SJCRH30 (cell line): ENCODE measurements around the gene SPARC. TPM values are rescaled to one million over a fixed set of nuclear protein-coding genes. Genes with fewer than 3 reads are reported as not detected.

Experiments used
- DNase-seq, 2 experiments: peaks; one replicate each; pipeline ENCODE4 v3.0.0-alpha.2; 2015 to 2020
- H3K27ac ChIP-seq: fragments of 250-450 bp; sonication (Bioruptor Pico); 2 replicates; pipeline ENCODE4 v1.5.1; 2020; ENCODE audit warnings: mild to moderate bottlenecking, moderate library complexity
- H3K27me3 ChIP-seq: fragments of 250-450 bp; sonication (Bioruptor Pico); 2 replicates; pipeline ENCODE4 v1.5.1; 2020; ENCODE audit warnings: mild to moderate bottlenecking, moderate library complexity
- H3K36me3 ChIP-seq: fragments of 250-450 bp; sonication (Bioruptor Pico); 2 replicates; pipeline ENCODE4 v1.5.1; 2020; ENCODE audit warnings: mild to moderate bottlenecking, moderate library complexity
- H3K4me1 ChIP-seq: fragments of 250-450 bp; sonication (Bioruptor Pico); 2 replicates; pipeline ENCODE4 v1.5.1; 2020; ENCODE audit warnings: mild to moderate bottlenecking, moderate library complexity
- H3K4me3 ChIP-seq: fragments of 250-450 bp; sonication (Bioruptor Pico); 2 replicates; pipeline ENCODE4 v1.5.1; 2020; ENCODE audit warnings: mild to moderate bottlenecking, moderate library complexity
- H3K9me3 ChIP-seq: fragments of 250-450 bp; sonication (Bioruptor Pico); replicated peaks from 2 replicates; pipeline ENCODE4 v1.5.1; 2020; ENCODE audit warnings: mild to moderate bottlenecking, moderate library complexity
- total RNA-seq: library from RNA; depleted of rRNA; stranded (reverse); fragments of >200 nt; shearing (Covaris generic); gene quantifications from 2 replicates; pipeline ENCODE4 v1.2.3, GENCODE V29; 2014

Gene SPARC
- total RNA-seq, 1 experiment from 2014 or later, result 1,265 TPM

DNA sequence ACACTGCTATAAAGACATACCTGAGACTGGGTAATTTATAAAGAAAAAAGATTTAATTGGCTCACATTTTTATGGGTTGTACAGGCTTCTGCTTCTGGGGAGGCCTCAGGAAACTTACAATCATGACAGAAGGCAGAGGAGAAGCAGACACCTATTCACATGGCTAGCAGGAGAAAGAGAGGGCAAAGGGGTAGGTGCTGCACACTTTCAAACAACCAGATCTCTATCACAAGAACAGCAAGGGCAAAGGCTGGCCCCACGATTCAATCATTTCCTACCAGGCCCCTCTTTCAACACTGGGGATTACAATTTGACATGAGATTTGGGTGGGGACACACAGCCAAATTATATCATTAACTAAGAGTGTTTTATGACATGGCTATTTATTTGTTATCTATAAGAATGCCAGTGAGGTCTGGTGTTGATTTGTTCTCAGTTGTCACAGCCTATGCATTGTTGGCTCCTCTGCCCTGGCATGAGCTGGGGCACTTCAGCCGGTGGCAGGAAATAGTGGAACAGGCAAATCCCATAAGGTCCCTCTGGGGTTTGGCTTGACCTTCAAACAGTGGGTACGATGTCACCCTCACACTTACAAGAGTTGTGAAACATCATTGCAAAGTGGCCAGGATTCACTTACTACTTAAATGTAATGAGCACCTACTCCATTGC lies 44.1 kb downstream of the SPARC start:
- H3K27ac ChIP-seq, result no peak overlapping the region
- 0 out of 2 replicates have a peak, but pooled peaks cover 3% of the 10 kb centered on the region for H3K27me3 ChIP-seq
- no peaks in the 10 kb centered on the region for H3K9me3 ChIP-seq
- H3K36me3 ChIP-seq, result no peaks in the 10 kb centered on the region
- no peak for DNase-seq
- no peak overlapping the region for H3K4me3 ChIP-seq
- H3K4me1 ChIP-seq, result no peaks in the 10 kb centered on the region

DNA sequence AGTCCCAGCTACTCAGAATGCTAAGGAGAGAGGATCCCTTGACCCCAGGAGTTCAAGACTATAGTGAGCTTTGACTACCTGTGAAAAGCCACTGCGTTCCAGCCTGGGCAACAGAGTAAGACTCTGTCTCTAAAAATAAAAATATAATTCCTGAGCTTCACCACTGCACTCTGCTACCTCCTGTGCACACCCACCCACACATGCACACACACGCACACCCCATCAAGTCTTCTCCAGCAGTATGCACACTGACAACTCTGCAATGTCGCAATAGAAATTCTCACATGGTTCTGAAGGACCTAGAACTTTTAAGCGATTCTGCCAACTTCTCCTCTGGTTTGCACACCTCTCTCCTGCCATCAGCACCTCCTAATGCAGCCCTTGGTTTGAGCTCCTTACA lies 48.1 kb downstream of the SPARC start:
- H3K27me3 ChIP-seq, result 0 out of 2 replicates have a peak, but pooled peaks cover 3% of the 10 kb centered on the region
- no peak overlapping the region for H3K27ac ChIP-seq
- H3K4me3 ChIP-seq, result no peak overlapping the region
- no peaks in the 10 kb centered on the region for H3K9me3 ChIP-seq
- no peak for DNase-seq
- no peaks in the 10 kb centered on the region for H3K36me3 ChIP-seq
- H3K4me1 ChIP-seq, result no peaks in the 10 kb centered on the region

DNA sequence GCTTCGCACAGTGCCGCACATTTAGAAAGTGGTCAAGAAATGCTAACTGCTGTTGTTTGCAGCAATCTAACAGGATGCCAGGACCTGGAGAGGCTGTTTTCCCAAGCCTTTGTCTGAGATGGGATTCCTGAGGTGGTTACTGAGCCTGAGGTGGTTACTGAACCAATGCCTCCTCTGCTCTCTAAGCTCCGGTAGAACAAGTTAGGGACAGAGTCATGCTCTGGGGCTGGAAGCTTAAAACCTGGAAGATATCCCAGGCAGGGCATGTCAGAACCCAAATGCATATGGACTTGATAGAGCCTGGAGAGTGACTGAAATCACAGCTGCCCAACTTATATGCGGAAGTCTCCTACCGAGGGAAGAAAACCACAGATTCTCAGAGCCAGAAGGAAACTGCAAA lies 49.0 kb downstream of the SPARC start:
- no peak for DNase-seq
- Histone ChIP-seq H3K9me3 (no peaks in the 10 kb centered on the region), H3K4me3 (no peak overlapping the region), H3K4me1 (no peaks in the 10 kb centered on the region), H3K27me3 (peaks cover 8% of the 10 kb centered on the region; the same call in 1 of the 2 replicates), H3K27ac (no peak overlapping the region), H3K36me3 (no peaks in the 10 kb centered on the region)

DNA sequence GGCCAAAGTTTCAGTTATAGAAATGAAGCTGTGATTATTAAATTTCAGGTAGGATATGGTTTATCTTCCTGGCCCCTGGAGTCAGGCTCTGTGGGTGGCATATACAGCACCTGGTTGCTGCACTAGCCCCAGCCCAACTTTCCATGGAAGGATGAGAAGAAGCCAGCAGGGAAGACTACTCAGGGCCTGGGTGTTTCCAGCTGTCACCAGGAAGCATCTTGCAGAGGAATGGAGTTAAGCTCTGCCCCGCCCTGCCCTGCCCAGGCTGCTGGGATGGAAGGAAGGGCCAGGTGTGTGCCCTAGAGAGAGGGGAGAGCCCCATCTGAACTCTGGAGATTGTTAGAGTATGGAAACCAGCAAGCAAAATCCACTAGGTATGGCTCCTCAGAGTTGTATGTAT lies 52.8 kb downstream of the SPARC start:
- H3K4me3 ChIP-seq, result no peak overlapping the region
- H3K9me3 ChIP-seq, result no peaks in the 10 kb centered on the region
- H3K36me3 ChIP-seq, result no peaks in the 10 kb centered on the region
- peaks cover 15% of the 10 kb centered on the region; the same call in 1 of the 2 replicates for H3K27me3 ChIP-seq
- no peak for DNase-seq
- no peaks in the 10 kb centered on the region for H3K4me1 ChIP-seq
- H3K27ac ChIP-seq, result no peak overlapping the region

DNA sequence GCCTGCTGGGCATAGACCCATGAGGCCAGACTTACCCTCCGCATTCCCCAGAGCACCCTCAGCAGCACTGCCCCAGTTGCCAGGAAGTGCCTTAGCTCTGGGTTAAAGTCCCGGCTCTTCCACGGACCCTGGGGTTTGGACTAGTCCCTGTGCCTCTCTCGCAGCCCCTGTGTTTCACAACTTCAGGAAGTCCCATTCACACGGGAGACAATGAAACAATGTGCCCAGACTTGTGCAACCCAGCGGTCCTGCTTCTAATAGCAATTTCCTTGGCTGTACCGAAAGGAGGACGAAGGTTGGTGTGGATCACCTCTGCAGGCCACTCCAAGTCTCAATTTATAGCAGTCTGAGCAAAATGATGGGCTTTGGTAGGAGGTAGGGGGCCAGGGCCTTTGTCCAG lies 53.8 kb downstream of the SPARC start:
- no peak overlapping the region for H3K27ac ChIP-seq
- no peaks in the 10 kb centered on the region for H3K4me1 ChIP-seq
- H3K36me3 ChIP-seq, result no peaks in the 10 kb centered on the region
- peaks cover 15% of the 10 kb centered on the region; the same call in 1 of the 2 replicates for H3K27me3 ChIP-seq
- no peaks in the 10 kb centered on the region for H3K9me3 ChIP-seq
- no peak for DNase-seq
- no peak overlapping the region for H3K4me3 ChIP-seq

DNA sequence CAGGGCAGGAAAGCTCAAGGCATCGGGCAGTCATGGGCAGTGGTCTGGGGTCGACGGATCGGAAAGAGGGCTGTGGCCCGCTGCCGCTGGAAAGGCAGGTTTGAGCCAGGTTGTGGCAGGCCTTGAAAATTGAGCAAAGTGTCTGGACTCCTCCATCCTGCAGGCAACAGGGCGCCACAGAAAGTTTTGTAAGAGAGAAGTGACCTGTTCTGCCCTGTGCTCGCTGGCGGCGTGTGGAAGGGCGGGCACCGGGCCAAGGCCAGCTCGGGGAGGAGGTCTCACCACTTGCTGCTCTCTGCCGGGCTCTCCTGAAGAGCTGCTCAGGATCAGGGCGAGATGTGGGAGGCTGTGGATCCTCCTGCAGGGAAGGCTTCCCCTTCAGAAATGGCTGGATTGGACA lies 54.2 kb downstream of the SPARC start:
- peaks cover 15% of the 10 kb centered on the region; the same call in 1 of the 2 replicates for H3K27me3 ChIP-seq
- no peaks in the 10 kb centered on the region for H3K36me3 ChIP-seq
- H3K9me3 ChIP-seq, result no peaks in the 10 kb centered on the region
- DNase-seq, result peak in 1 of 2 experiments; percentile 19
- no peak overlapping the region for H3K4me3 ChIP-seq
- no peak overlapping the region for H3K27ac ChIP-seq
- H3K4me1 ChIP-seq, result no peaks in the 10 kb centered on the region

DNA sequence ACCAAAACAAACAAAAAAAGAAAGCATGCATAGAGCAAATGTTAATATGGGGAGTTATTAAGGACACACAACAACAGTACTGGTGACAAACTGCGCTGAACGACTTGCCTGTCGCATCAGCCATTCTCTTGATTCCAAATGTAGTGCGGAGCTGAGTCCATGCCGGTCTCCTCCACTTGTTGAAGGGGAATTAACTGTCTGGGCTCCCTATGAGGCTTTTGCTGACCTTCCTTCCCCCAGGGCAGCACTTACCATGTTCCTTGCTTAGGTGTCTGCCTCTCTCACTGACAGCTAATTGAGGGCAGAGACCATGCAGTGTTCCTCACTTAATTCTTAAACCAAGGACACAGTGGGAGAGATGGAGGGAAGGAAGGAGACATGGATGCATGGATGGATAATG lies 54.8 kb downstream of the SPARC start:
- no peaks in the 10 kb centered on the region for H3K36me3 ChIP-seq

DNA sequence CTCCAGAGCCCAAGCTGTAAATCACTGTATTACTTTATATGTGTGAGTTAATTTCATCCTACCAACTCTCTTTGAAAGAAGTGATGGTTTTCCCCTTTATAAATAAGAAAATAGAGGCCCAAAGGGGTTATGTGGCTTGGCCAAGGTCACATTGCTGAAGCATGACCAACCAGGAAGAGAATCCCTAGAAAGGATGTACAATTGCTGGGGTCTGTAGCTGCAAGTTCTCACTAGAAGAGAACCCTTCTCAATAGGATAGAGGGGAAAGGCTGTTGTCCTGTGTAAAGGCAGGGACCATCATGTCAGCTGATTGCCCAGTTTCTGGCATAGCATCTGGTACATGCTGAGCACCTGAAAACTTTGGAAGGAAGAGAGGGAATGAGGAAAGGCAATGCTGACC lies 56.6 kb downstream of the SPARC start:
- DNase-seq, result no peak
- no peak overlapping the region for H3K4me3 ChIP-seq
- no peak overlapping the region for H3K27ac ChIP-seq
- H3K4me1 ChIP-seq, result no peaks in the 10 kb centered on the region
- H3K36me3 ChIP-seq, result no peaks in the 10 kb centered on the region
- peaks cover 15% of the 10 kb centered on the region; the same call in 1 of the 2 replicates for H3K27me3 ChIP-seq
- no peaks in the 10 kb centered on the region for H3K9me3 ChIP-seq

More for the DNA sequence above, 54.8 kb downstream of the SPARC start:
- Histone ChIP-seq H3K27ac (no peak overlapping the region), H3K9me3 (no peaks in the 10 kb centered on the region), H3K27me3 (peaks cover 15% of the 10 kb centered on the region; the same call in 1 of the 2 replicates), H3K4me1 (no peaks in the 10 kb centered on the region), H3K4me3 (no peak overlapping the region)
- no peak for DNase-seq

DNA sequence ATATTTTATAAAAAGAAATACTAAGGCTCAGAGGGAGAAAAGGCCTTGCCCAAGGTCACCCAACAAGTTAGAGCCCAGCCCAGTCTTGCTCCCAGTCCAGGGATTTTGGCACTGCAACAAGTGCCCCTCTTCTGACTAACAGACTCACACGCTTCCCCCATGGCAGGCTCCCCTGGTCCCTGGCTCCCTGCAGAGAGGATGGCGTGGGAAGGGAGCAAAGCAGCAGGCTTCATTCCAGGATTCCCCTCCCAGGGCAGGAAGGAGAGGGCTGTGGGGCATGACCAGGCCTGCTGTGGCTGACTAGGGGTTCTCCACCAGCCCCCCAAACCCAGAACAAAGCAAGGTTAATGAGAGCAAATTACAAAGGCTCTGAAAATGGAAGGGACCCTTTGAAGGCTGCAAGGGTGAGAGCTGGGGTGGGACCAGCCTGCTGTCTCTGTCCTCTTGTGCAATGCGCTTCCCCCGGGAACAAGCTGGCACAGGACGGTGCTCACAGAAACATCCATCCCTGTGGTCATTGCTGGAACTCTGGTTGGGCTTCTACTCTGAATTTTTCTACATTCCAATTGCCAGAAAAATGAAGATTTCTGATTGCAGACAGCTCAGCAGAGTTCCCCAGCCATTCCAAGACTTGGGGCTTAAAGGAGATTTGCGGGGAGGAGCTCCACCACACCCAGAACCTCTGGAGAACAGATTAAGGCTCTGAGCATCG lies 58.4 kb downstream of the SPARC start:
- Histone ChIP-seq H3K27ac (no peak overlapping the region), H3K27me3 (peaks cover 19% of the 10 kb centered on the region; the same call in 1 of the 2 replicates)
- DNase-seq, result no peak

DNA sequence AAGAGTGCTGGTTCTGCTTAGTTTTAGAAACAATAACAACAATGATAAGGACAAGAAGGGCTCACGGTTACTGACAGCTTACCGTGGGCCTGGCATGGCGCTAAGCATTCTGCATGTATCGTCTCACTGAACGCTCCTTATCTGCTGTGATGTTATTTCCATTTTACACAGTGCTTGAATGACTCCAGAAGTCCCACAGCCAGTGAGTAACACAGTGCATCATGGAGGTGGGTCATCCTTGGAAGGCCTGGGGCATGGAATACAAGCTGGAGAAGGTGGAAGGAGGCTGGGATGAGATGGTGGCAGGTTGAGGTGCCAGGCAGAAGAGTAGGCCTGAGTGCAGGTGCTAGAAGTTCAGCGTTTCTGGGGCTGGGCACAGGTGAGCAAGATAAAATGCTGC lies 59.1 kb downstream of the SPARC start:
- no peaks in the 10 kb centered on the region for H3K9me3 ChIP-seq
- H3K27me3 ChIP-seq, result peaks cover 13% of the 10 kb centered on the region; the same call in 1 of the 2 replicates
- H3K4me3 ChIP-seq, result no peak overlapping the region
- no peak overlapping the region for H3K27ac ChIP-seq
- H3K4me1 ChIP-seq, result no peaks in the 10 kb centered on the region
- DNase-seq, result no peak
- no peaks in the 10 kb centered on the region for H3K36me3 ChIP-seq

More for the DNA sequence above, 58.4 kb downstream of the SPARC start:
- H3K9me3 ChIP-seq, result no peaks in the 10 kb centered on the region
- H3K36me3 ChIP-seq, result no peaks in the 10 kb centered on the region
- no peak overlapping the region for H3K4me3 ChIP-seq
- H3K4me1 ChIP-seq, result no peaks in the 10 kb centered on the region

DNA sequence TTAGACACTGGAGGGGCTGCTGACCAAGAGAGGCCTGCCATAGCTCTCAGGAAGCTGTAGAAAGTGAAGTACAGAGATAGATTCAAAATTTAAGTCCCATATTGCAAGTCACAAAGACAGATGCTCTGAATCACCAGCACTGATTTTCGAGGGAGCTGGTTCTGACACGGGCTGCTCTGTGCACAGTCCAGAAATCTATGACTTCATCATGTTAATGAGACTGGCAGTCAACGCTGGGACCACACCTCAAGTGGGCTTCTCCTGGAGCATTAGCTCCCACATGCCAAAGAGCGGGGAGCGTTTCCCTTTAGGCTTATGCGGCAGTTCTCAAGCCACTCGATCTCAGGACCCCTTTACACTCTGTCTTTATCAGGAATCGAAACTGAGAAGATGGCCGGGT lies 61.4 kb downstream of the SPARC start:
- no peaks in the 10 kb centered on the region for H3K9me3 ChIP-seq
- H3K4me1 ChIP-seq, result no peaks in the 10 kb centered on the region
- H3K4me3 ChIP-seq, result no peak overlapping the region
- no peak for DNase-seq
- peaks cover 13% of the 10 kb centered on the region; the same call in 1 of the 2 replicates for H3K27me3 ChIP-seq
- no peaks in the 10 kb centered on the region for H3K36me3 ChIP-seq
- no peak overlapping the region for H3K27ac ChIP-seq

DNA sequence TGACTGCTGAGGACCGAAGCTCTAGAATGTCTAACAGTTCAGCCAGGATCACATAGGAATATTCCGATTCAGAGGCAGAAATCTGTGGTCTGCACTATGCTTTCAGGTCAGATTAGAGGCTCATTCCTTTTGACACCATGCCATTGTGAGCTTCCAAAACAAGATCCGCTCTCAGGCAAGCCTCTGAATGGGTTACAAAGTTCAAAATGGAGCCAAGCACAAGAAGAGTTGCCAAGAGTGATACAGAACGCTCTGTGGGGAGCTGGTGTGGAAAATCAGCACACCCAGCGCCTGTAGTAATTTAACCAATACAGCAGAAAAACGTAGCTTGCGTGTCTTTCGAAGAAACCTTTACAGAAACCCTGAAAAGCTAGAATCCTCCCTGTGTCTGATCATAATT lies 62.2 kb downstream of the SPARC start:
- Histone ChIP-seq H3K4me3 (no peak overlapping the region), H3K27me3 (peaks cover 13% of the 10 kb centered on the region; the same call in 1 of the 2 replicates), H3K27ac (no peak overlapping the region), H3K36me3 (no peaks in the 10 kb centered on the region), H3K4me1 (no peaks in the 10 kb centered on the region), H3K9me3 (no peaks in the 10 kb centered on the region)
- DNase-seq, result no peak

DNA sequence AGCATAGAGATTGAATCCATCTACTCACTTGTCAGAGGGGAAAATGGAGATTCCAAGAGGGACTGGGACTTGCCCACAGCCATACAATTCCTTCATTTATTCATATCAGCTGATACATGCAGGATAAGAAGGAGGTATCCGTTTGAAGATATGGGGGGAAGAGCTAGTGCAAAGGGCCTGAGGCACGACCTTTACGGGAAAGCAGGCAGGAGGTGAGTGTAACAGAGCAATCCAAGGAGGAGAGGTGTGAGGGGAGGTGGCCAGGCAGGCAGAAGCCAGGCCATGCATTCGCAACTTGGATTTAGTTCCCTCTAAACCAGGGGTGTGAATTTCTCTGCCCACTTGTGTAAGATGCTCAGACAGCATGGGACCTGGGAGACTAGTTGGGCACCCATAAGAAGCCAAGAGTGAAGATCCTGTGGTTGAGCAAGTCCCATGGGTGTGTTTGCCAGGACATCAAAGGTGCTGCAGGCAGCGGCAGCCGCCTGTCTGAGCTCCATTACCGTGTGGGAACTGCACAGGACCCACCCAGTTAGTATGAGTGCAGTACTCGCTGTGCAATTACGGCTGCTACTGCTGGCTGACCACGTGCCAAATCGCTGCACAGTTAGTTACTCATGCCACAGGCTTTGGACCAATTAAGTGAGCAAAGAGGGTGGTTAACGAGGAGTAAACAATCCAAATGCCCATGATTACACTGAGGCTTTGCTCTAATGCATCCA lies 64.2 kb downstream of the SPARC start:
- Histone ChIP-seq H3K27ac (no peak overlapping the region), H3K9me3 (no peaks in the 10 kb centered on the region), H3K4me1 (no peaks in the 10 kb centered on the region), H3K4me3 (no peak overlapping the region), H3K27me3 (peaks cover 13% of the 10 kb centered on the region; the same call in 1 of the 2 replicates), H3K36me3 (no peaks in the 10 kb centered on the region)
- DNase-seq, result no peak

DNA sequence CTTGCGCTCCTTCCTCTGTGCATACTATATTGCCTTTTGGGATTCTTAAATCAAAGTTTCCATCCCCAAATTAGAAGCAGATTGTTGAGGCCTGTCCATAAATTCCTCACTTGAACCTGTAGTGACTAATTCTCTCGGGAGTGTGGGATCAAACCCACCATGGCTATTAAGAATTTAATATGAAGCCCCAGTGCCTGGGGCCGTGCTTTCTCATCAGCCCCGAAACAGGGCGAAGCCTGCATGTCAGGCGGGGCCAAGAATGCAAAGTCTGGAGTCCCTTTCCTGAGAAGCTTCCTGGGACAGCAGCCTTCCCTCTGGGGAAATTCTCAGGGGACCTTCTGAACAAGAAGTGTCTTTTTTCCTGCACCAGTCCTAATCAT lies 66.3 kb downstream of the SPARC start:
- no peaks in the 10 kb centered on the region for H3K36me3 ChIP-seq
- peaks cover 13% of the 10 kb centered on the region; the same call in 1 of the 2 replicates for H3K27me3 ChIP-seq
- H3K4me3 ChIP-seq, result no peak overlapping the region
- no peak for DNase-seq
- H3K27ac ChIP-seq, result no peak overlapping the region
- no peaks in the 10 kb centered on the region for H3K4me1 ChIP-seq
- no peaks in the 10 kb centered on the region for H3K9me3 ChIP-seq
